ENCODE results near the gene STX8. TPM values are rescaled to one million over a fixed set of nuclear protein-coding genes. Genes with fewer than 3 reads are reported as not detected.

The STX8 gene
- total RNA-seq, 4 donors from 2014 or later: 58.6 to 86.9 (median 66.3) TPM

GRCh38 chr17:9536061-9536460 is 39.6 kb downstream of the STX8 start:
- no peak for ATAC-seq (ENCODE audit: low FRiP score)

DNA sequence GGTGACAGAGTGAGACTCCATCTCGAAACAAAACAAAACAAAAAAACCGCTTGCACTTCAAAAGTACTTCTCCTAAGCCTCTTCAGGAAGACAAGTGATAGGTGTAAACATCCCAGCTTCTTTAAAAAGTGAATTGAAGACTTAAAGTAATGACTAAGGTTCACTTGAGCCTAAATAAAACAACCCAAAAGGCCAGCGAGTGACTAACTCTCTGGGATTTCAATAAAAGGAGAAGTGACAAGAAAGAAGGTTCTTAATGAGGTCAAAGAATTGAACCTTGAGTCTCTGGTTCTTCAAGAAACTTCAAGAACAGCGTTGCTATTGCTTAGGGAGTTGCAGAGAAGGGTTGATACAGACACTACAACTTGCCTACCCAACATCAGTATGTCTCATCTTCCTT is 42.2 kb downstream of the STX8 start:
- DNase-seq (ENCODE audit: low spot score) (no peak), ATAC-seq (ENCODE audit: low FRiP score) (no peak)
- no peak for TF ChIP-seq CTCF (IDR thresholded peaks at IDR 0.05)

More at GRCh38 chr17:9536061-9536460, 39.6 kb downstream of the STX8 start:
- no peak for DNase-seq (ENCODE audit: low spot score)
- TF ChIP-seq CTCF (IDR thresholded peaks at IDR 0.05): no peak

DNA sequence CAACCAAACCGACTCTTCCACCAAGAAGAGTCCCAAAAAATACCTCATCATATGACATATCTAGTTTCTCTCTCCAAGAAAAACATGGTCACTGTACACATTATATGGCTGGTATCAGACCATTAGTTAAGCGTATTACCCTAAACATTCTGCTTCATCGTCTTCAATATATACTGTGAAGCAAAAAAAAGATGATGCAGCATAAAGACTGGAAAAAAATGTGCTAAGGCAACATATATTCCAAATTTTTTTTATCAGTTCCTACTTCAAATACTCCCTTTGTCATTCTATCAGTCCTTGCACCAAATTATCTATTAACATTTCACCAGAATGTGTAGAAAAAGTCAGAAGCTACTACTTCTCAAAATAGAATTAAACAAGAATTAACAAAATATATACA is 42.9 kb downstream of the STX8 start:
- no peak for ATAC-seq (ENCODE audit: low FRiP score)
- no peak for TF ChIP-seq CTCF (IDR thresholded peaks at IDR 0.05)
- DNase-seq (ENCODE audit: low spot score): no peak

DNA sequence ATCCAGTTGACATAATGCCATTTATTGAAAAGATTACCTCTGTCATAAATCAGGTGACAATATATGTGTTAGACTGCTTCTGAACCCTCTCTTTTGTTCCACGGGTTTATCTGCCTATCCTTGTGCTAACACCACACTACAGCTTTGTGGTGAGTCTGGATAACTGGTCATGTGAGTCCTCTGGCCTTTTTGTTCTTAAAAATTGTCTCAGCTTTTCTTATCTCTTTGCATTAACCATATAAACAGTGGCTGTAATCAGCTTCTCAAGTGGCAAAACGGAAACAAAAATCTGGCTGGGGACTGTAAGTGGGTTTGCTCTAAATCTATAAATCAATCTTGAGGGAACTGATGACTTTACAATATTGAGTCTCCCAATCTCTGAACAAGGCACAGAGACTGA is 44.6 kb downstream of the STX8 start:
- no peak for DNase-seq (ENCODE audit: low spot score)
- no peak for ATAC-seq (ENCODE audit: low FRiP score)
- no peak for TF ChIP-seq CTCF (IDR thresholded peaks at IDR 0.05)

- TF ChIP-seq CTCF (IDR thresholded peaks at IDR 0.05): no peak
- DNase-seq (ENCODE audit: low spot score) (no peak), ATAC-seq (ENCODE audit: low FRiP score) (no peak)
These were observed 46.5 kb downstream of the STX8 start for GRCh38 chr17:9529033-9529700.

DNA sequence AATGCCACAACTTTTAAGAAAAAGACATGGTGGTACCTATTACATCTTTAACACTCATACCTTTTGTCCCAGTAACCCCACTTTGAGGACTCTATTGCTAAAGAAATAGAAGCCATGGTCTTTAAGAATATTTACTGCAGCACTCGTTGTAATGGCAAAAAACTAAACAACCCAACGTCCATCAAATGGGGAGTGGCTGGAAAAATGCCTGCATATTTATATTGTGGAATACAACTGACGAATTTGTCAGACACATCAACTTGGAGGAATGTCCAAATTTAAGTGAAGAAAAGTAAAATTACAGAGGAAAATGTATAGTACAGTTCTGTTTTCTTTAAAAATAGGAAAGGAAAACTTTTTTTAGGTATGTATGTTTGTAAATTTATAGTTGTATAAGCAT is 47.8 kb downstream of the STX8 start:
- no peak for DNase-seq (ENCODE audit: low spot score)
- TF ChIP-seq CTCF (IDR thresholded peaks at IDR 0.05): no peak
- ATAC-seq (ENCODE audit: low FRiP score): no peak

DNA sequence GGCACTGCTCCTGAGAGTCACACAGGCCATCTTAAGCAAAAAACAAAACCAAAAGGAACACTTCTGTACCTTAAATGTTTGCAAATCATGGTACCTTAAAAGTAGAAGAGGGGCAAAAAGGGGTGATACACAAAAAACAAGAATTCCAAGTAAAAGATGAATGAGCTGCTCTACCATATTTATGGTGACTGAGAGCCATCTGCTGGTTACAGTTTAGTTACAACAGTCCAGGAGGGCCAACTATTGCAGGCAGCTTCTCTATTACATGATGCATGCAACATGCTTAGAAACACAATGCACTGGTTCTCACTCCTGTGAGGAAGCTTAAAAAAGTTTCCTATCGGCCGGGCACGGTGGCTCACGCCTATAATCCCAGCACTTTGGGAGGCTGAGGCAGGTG is 53.5 kb downstream of the STX8 start:
- TF ChIP-seq CTCF (IDR thresholded peaks at IDR 0.05): no peak
- ATAC-seq (ENCODE audit: low FRiP score): no peak
- no peak for DNase-seq (ENCODE audit: low spot score)

Measured in omental fat pad (tissue), 4 donors.